LNCAP (cell line): ENCODE results near the gene HS3ST5.

ENCODE experiments used
- TF ChIP-seq, protein P1 (sequence below): fragments of 450-650 bp; IDR thresholded peaks from 2 replicates; pipeline ENCODE4 v1.5.1; 2017; ENCODE audit warnings: mild to moderate bottlenecking

The HS3ST5 gene

DNA sequence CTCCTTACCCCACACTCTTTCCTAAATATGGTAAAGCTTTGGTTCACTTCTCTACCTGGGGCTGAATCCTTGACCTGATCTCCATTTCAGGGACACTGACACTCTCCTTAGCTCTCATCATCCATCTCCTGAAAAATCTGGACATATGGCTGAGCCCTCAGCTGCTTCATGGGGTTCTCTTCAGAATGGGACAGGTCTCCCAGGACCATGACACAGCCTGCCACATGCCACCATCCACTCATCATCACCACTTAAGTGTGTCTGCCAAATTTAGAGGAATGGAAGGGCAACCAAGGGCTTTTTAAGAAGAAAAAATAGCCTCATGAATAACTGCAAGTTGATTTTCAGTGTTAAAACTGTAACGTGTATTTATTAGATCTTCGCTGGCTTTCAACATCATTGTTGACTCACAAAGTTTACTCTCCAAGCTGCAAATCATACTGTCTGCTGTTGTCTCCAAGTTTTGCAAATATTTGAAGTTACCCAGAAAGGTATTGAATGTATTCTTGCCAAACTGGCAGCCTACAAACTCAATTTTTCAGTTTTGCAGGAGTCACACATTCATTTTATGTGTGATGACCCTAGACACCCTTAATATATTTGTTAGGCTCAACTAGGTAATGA, 41.1 kb downstream of the HS3ST5 start:
- TF ChIP-seq, protein P1, sequence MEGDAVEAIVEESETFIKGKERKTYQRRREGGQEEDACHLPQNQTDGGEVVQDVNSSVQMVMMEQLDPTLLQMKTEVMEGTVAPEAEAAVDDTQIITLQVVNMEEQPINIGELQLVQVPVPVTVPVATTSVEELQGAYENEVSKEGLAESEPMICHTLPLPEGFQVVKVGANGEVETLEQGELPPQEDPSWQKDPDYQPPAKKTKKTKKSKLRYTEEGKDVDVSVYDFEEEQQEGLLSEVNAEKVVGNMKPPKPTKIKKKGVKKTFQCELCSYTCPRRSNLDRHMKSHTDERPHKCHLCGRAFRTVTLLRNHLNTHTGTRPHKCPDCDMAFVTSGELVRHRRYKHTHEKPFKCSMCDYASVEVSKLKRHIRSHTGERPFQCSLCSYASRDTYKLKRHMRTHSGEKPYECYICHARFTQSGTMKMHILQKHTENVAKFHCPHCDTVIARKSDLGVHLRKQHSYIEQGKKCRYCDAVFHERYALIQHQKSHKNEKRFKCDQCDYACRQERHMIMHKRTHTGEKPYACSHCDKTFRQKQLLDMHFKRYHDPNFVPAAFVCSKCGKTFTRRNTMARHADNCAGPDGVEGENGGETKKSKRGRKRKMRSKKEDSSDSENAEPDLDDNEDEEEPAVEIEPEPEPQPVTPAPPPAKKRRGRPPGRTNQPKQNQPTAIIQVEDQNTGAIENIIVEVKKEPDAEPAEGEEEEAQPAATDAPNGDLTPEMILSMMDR, result no peak

DNA sequence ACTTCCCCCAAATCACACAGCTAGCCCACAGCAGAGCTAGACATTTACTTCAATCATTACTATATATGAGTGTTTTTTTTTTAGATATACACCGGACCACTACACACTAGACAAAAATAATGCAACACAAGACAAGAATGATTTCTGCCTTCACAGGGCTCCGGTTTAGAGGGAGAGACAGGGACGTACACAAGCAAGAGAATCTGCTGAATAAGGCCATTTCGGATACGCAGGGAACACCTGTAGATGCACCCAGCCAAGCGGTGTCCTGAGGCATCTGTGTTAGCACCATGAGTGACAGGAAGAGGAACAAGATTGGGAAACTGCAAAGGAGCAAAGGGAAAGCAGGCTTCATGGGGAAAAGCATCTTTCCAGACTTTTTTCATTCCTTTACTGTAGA, 45.7 kb downstream of the HS3ST5 start:
- TF ChIP-seq, protein P1, result no peak

DNA sequence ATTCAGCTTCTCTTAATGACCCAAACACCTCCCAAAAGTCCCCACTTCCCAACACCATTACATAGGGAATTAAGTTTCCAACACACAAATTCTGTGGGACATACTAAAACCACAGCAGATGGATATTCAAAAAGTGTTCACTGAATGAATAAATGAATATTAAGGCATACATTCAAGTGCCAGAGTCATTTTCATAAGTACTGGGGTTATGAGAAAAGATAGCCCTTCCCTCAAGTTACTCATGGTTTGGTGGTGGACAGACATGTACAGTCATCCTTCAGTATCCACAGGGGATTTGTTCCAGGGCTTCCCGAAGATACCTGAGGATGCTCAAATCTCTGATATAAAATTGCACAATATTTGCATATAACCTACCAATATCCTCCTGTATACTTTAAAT, 50.4 kb downstream of the HS3ST5 start:
- TF ChIP-seq, protein P1, result no peak

DNA sequence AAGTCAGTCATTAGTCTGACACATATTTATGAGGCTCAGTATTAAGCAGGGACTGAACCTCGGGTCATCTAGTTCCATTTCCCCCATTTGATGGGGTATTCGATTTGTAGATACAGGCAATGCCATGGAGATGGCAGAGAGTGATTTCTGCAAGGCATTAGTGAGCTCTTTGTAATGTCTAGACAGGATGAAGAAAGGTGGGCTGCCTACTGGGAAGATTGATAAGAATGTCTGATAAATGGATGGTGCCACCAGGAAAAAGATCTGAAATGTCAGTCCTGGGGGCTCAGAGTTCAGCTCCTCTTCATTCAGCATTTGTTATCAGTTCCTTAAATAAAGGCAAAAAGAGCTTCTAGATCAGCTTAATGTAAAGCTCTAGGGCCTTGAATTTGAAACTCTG, 51.4 kb downstream of the HS3ST5 start:
- TF ChIP-seq, protein P1, result no peak

DNA sequence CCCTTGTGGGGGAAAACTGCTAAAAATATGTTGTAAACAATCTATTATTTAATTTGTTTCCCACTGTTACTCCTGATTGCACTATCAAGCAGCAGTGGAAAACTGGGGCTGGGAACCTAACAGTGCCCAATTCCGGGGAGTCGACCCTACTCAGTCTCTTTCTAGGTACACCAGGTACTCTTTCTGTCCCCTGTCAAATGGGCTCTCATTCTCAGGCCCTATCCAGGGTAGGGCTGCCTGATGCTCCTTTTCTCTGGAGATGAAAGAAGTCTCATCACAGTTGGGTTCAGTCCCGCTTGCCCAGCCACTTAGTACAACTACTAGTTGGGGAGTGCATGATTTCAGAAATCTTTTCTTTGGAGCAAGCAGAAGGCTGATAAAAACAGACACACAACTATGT, 52.0 kb downstream of the HS3ST5 start:
- TF ChIP-seq, protein P1, result no peak

DNA sequence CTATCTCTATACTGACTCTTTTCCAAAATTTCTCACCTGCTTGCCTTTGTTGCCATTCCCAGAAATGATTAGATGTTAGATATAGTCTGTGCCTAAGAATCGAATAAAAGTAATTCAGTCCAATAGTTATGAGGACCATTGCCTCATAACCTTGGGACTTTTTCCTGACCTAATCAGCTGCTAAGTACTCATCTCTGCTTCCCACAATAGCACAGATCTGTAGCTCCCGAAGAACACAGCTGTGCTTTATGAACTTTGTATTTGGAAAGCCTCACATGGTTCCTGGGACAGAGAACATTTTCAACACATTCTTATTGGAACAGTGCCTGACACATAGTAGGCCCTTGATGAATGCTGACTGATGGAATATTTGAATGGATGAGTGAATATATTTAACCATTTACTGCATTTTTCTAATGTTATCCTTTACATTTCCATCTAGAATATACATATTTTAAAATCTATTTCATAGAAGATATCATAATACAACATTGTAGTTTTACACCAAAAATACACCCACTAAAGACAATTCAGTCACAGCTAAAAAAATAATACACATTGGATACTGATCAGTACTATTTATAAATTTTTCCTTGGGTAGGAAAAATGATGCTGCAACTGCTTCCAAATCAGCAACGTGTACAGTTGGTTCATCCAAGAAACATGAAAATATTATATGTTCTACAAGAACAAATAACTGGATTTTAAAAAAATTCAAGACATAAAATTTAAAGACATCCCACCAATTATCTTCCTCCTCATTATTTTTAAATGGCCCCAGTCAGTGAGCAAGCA, 53.9 kb downstream of the HS3ST5 start:
- TF ChIP-seq, protein P1, result no peak

DNA sequence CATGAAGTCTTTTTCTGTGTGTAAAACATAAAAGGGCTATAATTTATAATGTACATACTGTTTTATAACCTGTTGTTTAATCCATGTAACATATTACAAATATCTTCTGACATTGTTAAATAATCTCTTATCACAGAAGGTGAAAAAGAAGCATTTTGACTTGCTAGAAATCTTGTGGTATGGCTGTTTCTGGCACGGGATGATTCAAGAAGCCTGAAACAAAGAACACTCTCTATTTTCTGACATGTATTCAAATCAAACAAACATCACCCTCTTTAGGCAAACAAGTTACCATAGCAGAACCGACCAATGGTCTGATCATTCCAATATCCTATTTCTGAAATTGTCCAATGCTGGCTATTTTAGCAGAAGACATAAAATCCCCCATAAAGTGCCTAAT, 55.4 kb downstream of the HS3ST5 start:
- TF ChIP-seq, protein P1, result no peak
